Astrocyte of the spinal cord (primary cell): Measurements from ENCODE around the gene DLGAP1.

ENCODE experiments used
- DNase-seq: peaks from one replicate; pipeline ENCODE4 v3.0.0; 2011; ENCODE audit warnings: low read depth, low spot score
- H3K4me3 ChIP-seq: 2 replicates; pipeline ENCODE4 v1.5.1; 2011; ENCODE audit warnings: low read depth, mild to moderate bottlenecking, low read length, moderate library complexity
- CTCF ChIP-seq: IDR thresholded peaks from 2 replicates; pipeline ENCODE4 v1.5.1; 2012; ENCODE audit warnings: low read depth, mild to moderate bottlenecking, low read length, inconsistent platforms
- in situ Hi-C: cut with HindIII; loops from 2 replicates; pipeline ENCODE4 v1.10.0; 2017; ENCODE audit warnings: low sequenced_read_pairs

The DLGAP1 gene

GRCh38 chr18:3879114-3879835, 575.8 kb downstream of the DLGAP1 start:
- H3K4me3 ChIP-seq: no peak overlapping the region
- TF ChIP-seq CTCF: no peak
- no peak for DNase-seq
- in situ Hi-C loops: no loop called here

- TF ChIP-seq CTCF: no peak
- H3K4me3 ChIP-seq: no peak overlapping the region
- DNase-seq: no peak
- in situ Hi-C loops: no loop called here
Measured at GRCh38 chr18:3878401-3878800, 576.7 kb downstream of the DLGAP1 start.

GRCh38 chr18:3877678-3878077, 577.4 kb downstream of the DLGAP1 start:
- no peak for DNase-seq
- no peak overlapping the region for H3K4me3 ChIP-seq
- TF ChIP-seq CTCF: no peak
- in situ Hi-C loops: no loop called here

GRCh38 chr18:3875961-3876360, 579.1 kb downstream of the DLGAP1 start:
- no peak overlapping the region for H3K4me3 ChIP-seq
- DNase-seq: no peak
- TF ChIP-seq CTCF: no peak
- in situ Hi-C loops: no loop called here

GRCh38 chr18:3875376-3875775, 579.7 kb downstream of the DLGAP1 start:
- no peak for TF ChIP-seq CTCF
- DNase-seq: no peak
- in situ Hi-C loops: no loop called here
- H3K4me3 ChIP-seq: no peak overlapping the region

GRCh38 chr18:3874581-3874980, 580.5 kb downstream of the DLGAP1 start:
- in situ Hi-C loops: no loop called here
- no peak for TF ChIP-seq CTCF
- no peak overlapping the region for H3K4me3 ChIP-seq

More at GRCh38 chr18:3874581-3874980, 580.5 kb downstream of the DLGAP1 start:
- DNase-seq: no peak
